HG03342 (cell line): Measurements from ENCODE around the gene SPON1.
"Not testable (repeated sequence)": the region's sequence is repeated elsewhere in the genome, so short reads cannot be mapped to it uniquely, and the experiment has no call there.

Source experiments
- ATAC-seq: cut with Tn5 transposase; IDR thresholded peaks from one replicate; pipeline ENCODE4 v1.9.1; 2021; ENCODE audit warnings: mild to moderate bottlenecking, moderate library complexity; ENCODE audit not compliant: unreplicated experiment

SPON1 gene

GRCh38 chr11:13962562-13963168 is at the start of gene SPON1:
Gene SPON1 (plus strand): TSS chr11:13962723. CDS start chr11:13962905, 182 bp downstream.
- no peak for ATAC-seq

GRCh38 chr11:13917264-13917663 is 45.3 kb upstream of the SPON1 start:
- no peak for ATAC-seq

GRCh38 chr11:13917904-13918303 is 44.6 kb upstream of the SPON1 start:
- no peak for ATAC-seq

- no peak for ATAC-seq
These were observed 41.8 kb upstream of the SPON1 start for GRCh38 chr11:13920756-13921155.

- ATAC-seq, result no peak
These were observed 41.0 kb upstream of the SPON1 start for GRCh38 chr11:13921545-13921944.

GRCh38 chr11:13923182-13923581 is 39.3 kb upstream of the SPON1 start:
- ATAC-seq, result no peak

GRCh38 chr11:13923716-13924650 is 38.5 kb upstream of the SPON1 start:
- ATAC-seq, result no peak

GRCh38 chr11:13924801-13925327 is 37.7 kb upstream of the SPON1 start:
- no peak for ATAC-seq

GRCh38 chr11:13926366-13926765 is 36.2 kb upstream of the SPON1 start:
- not testable (repeated sequence) for ATAC-seq

- ATAC-seq, result no peak
These were observed 35.5 kb upstream of the SPON1 start for GRCh38 chr11:13926981-13927380.

GRCh38 chr11:13927481-13927880 is 35.0 kb upstream of the SPON1 start:
- ATAC-seq, result no peak

GRCh38 chr11:13928566-13929251 is 33.8 kb upstream of the SPON1 start:
- no peak for ATAC-seq

GRCh38 chr11:13929395-13929891 is 33.1 kb upstream of the SPON1 start:
- no peak for ATAC-seq

- ATAC-seq, result no peak
These were observed 31.2 kb upstream of the SPON1 start for GRCh38 chr11:13931356-13931755.

GRCh38 chr11:13937154-13937553 is 25.4 kb upstream of the SPON1 start:
- ATAC-seq, result not testable (repeated sequence)

- ATAC-seq, result not testable (repeated sequence)
These were observed 23.7 kb upstream of the SPON1 start for GRCh38 chr11:13938829-13939228.

- no peak for ATAC-seq
These were observed 22.3 kb upstream of the SPON1 start for GRCh38 chr11:13939961-13940906.

- ATAC-seq, result no peak
These were observed 21.6 kb upstream of the SPON1 start for GRCh38 chr11:13940907-13941256.

GRCh38 chr11:13941775-13942174 is 20.7 kb upstream of the SPON1 start:
- no peak for ATAC-seq

- no peak for ATAC-seq
These were observed 20.1 kb upstream of the SPON1 start for GRCh38 chr11:13942378-13942777.
